ENCODE data around the gene ITIH5.

The ITIH5 gene

GRCh38 chr10:7511612-7512011 lies 155.2 kb downstream of the ITIH5 start:
- Histone ChIP-seq H3K9me3 (ENCODE audit: control insufficient read depth in 1 of 2, low read length in 2 of 2) (no peaks in the 10 kb centered on the region), H3K4me3 (ENCODE audit: low read depth in 1 of 2, low read length in 2 of 2) (no peak overlapping the region), H3K4me1 (ENCODE audit: control insufficient read depth in 1 of 2, insufficient read depth in 2 of 2, low read length in 2 of 2) (no peaks in the 10 kb centered on the region), H3K27me3 (ENCODE audit: low read depth, low read length) (no peaks in the 10 kb centered on the region), H3K27ac (ENCODE audit: low read length) (no peak overlapping the region), H3K36me3 (ENCODE audit: control insufficient read depth in 1 of 2, insufficient read depth in 2 of 2, low read length in 2 of 2) (no peaks in the 10 kb centered on the region)

Data from muscle layer of duodenum (tissue), 2 donors.